ENCODE measurements around the gene ZNF433.

ZNF433 gene

DNA sequence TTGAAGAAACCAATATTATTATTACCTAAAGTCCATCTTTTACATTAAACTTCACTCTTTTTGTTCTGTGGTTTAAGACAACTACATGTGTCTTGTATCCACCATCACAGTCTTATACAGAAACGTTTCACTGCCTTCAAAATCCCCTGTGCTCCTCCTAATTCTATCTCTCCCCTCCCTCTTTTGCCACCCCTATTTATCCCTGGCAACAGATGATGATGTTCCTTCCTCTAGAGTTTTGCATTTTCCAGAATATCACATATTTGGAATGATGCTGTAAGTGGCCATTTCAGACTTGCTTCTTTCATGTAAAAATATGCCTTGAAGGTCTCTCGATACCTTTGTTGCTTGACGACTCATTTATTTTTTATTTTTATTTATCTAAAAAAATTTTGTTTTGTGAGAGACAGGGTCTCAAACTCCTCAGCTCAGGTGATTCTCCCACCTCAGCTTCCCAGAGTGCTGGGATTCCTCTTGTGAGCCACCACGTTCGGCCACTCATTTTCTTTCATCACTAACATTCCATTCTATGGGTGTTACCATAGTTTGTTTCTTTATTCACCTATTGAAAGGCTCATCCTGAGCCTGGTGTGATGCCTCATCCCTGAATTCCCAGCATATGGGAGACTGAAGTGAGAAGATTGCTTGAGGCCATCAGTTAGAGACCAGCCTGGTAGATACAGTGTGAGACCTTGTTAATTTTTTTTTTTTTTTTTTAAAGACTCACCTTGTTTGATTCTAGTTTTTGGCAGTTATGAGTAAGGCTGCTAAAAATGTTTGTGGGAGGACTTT is 62.3 kb downstream of the ZNF433 start:
- Histone ChIP-seq H3K27me3 (ENCODE audit: insufficient read depth, insufficient read length) (no peaks in the 10 kb centered on the region), H3K9ac (ENCODE audit: insufficient read length, low read depth) (no peak overlapping the region), H3K9me3 (ENCODE audit: insufficient read depth, low read length) (peaks cover 15% of the 10 kb centered on the region), H3K4me1 (ENCODE audit: insufficient read depth, insufficient read length) (no peaks in the 10 kb centered on the region), H3K36me3 (ENCODE audit: insufficient read depth, insufficient read length, low read length) (peaks cover 4% of the 10 kb centered on the region), H3K4me3 (ENCODE audit: insufficient read length, low read depth) (no peak overlapping the region)
- TF ChIP-seq YY1 (IDR thresholded peaks at IDR 0.05; ENCODE audit: insufficient read depth, insufficient read length) (no peak), SUZ12 (IDR thresholded peaks at IDR 0.05; ENCODE audit: extremely low read depth, insufficient read depth, insufficient read length) (no peak), ZNF274 (IDR thresholded peaks at IDR 0.05; ENCODE audit: low read depth, low read length) (no peak)
- DNase-seq (ENCODE audit: low read depth, low spot score), result no peak

DNA sequence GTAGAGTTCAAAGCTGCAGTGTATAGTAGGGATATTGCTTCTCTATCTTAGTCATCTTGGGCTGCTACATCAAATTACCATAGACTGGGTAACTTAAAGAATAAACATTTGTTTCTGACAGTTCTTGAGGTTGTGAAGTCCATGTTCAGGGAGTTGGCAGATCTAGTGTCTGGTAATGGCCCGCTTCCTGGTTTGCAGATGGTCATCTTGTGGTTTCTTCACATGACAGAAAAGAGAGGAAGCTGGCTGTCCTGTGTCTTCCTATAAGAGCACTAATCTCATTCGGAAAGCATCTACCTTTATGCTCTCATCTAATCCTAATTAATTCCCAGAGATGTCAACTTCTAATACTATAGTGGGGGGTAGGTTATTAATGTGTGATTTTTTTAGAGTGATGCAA is 64.4 kb downstream of the ZNF433 start:
- no peaks in the 10 kb centered on the region; the same call in 1 of the 2 replicates for H3K9me3 ChIP-seq (ENCODE audit: insufficient read depth, low read length)
- H3K9ac ChIP-seq (ENCODE audit: insufficient read length, low read depth), result no peak overlapping the region
- no peak overlapping the region for H3K4me3 ChIP-seq (ENCODE audit: insufficient read length, low read depth)
- DNase-seq (ENCODE audit: low read depth, low spot score), result no peak
- H3K36me3 ChIP-seq (ENCODE audit: insufficient read depth, insufficient read length, low read length), result no peaks in the 10 kb centered on the region
- H3K27me3 ChIP-seq (ENCODE audit: insufficient read depth, insufficient read length), result peaks cover 5% of the 10 kb centered on the region
- no peak for TF ChIP-seq ZNF274 (IDR thresholded peaks at IDR 0.05; ENCODE audit: low read depth, low read length)
- no peak for TF ChIP-seq YY1 (IDR thresholded peaks at IDR 0.05; ENCODE audit: insufficient read depth, insufficient read length)
- TF ChIP-seq SUZ12 (IDR thresholded peaks at IDR 0.05; ENCODE audit: extremely low read depth, insufficient read depth, insufficient read length), result no peak
- H3K4me1 ChIP-seq (ENCODE audit: insufficient read depth, insufficient read length), result no peaks in the 10 kb centered on the region

DNA sequence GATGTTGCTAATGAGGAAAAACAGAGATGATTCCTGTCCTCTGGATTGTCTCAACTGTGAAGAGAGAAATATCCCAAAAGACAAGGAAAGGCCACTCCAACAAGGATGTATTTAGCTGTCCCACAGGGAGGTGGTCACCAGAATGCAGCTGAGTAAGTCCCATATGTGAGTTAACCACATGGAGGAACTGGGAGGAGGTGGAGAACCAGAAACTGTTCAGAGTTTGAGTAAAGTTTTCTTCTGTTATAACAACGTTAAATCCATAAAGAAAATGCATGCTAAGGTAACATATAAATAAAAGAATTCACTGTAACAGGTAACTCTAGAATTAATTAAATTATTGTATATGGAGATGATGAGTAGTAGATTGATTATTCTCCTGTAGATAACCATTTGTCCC is 65.3 kb downstream of the ZNF433 start:
- no peak for DNase-seq (ENCODE audit: low read depth, low spot score)
- Histone ChIP-seq H3K36me3 (ENCODE audit: insufficient read depth, insufficient read length, low read length) (no peaks in the 10 kb centered on the region), H3K9ac (ENCODE audit: insufficient read length, low read depth) (no peak overlapping the region), H3K9me3 (ENCODE audit: insufficient read depth, low read length) (no peaks in the 10 kb centered on the region), H3K27me3 (ENCODE audit: insufficient read depth, insufficient read length) (peaks cover 12% of the 10 kb centered on the region), H3K4me1 (ENCODE audit: insufficient read depth, insufficient read length) (no peaks in the 10 kb centered on the region), H3K4me3 (ENCODE audit: insufficient read length, low read depth) (no peak overlapping the region)
- TF ChIP-seq ZNF274 (IDR thresholded peaks at IDR 0.05; ENCODE audit: low read depth, low read length) (no peak), YY1 (IDR thresholded peaks at IDR 0.05; ENCODE audit: insufficient read depth, insufficient read length) (no peak), SUZ12 (IDR thresholded peaks at IDR 0.05; ENCODE audit: extremely low read depth, insufficient read depth, insufficient read length) (no peak)

GRCh38 chr19:11964858-11965645 is 70.4 kb downstream of the ZNF433 start, which contains the start of gene ZNF763:
TSS of gene ZNF763 (plus strand) at chr19:11965040. CDS start at chr19:11965209, 169 bp downstream.
- Histone ChIP-seq H3K9ac (ENCODE audit: insufficient read length, low read depth) (peak within 1 kb of the TSS; percentile 77), H3K4me3 (ENCODE audit: insufficient read length, low read depth) (peak within 1 kb of the TSS; percentile 67), H3K36me3 (ENCODE audit: insufficient read depth, insufficient read length, low read length) (no peaks in the 10 kb centered on the region), H3K9me3 (ENCODE audit: insufficient read depth, low read length) (no peaks in the 10 kb centered on the region), H3K27me3 (ENCODE audit: insufficient read depth, insufficient read length) (peaks cover 12% of the 10 kb centered on the region), H3K4me1 (ENCODE audit: insufficient read depth, insufficient read length) (no peaks in the 10 kb centered on the region)
- DNase-seq (ENCODE audit: low read depth, low spot score), result peak; percentile 91
- TF ChIP-seq YY1 (IDR thresholded peaks at IDR 0.05; ENCODE audit: insufficient read depth, insufficient read length), result no peak
- TF ChIP-seq ZNF274 (IDR thresholded peaks at IDR 0.05; ENCODE audit: low read depth, low read length), result no peak
- no peak for TF ChIP-seq SUZ12 (IDR thresholded peaks at IDR 0.05; ENCODE audit: extremely low read depth, insufficient read depth, insufficient read length)
